HAP-1 (cell line): Measurements from ENCODE around the gene DNM1L.

Experiments used
- DNase-seq, 2 experiments: peaks; one replicate each; pipeline ENCODE4 v3.0.0-alpha.2; 2016 to 2020; ENCODE audit warnings: low spot score in 2 of 2
- H3K27me3 ChIP-seq: fragments of 250-450 bp; sonication (Bioruptor Pico); 2 replicates; pipeline ENCODE4 v1.5.1; 2020; ENCODE audit warnings: low read depth, mild to moderate bottlenecking, moderate library complexity
- H3K36me3 ChIP-seq: fragments of 250-450 bp; sonication (Bioruptor Pico); replicated peaks from 2 replicates; pipeline ENCODE4 v1.5.1; 2020; ENCODE audit warnings: mild to moderate bottlenecking
- H3K4me1 ChIP-seq: fragments of 250-450 bp; sonication (Bioruptor Pico); 2 replicates; pipeline ENCODE4 v1.5.1; 2020; ENCODE audit warnings: mild to moderate bottlenecking
- H3K4me3 ChIP-seq: fragments of 250-450 bp; sonication (Bioruptor Pico); 2 replicates; pipeline ENCODE4 v1.5.1; 2020; ENCODE audit warnings: mild to moderate bottlenecking, moderate library complexity
- H3K9me3 ChIP-seq: fragments of 250-450 bp; sonication (Bioruptor Pico); 2 replicates; pipeline ENCODE4 v1.5.1; 2020; ENCODE audit warnings: mild to moderate bottlenecking, moderate library complexity
- in situ Hi-C: fragments of 300-500 bp; cut with MboI; formaldehyde crosslinking; loops from 3 replicates; pipeline ENCODE4 v1.14.3; 2020; ENCODE audit warnings: low sequenced_read_pairs, inconsistent platforms, mixed read lengths

Gene DNM1L

GRCh38 chr12:32777691-32778175 is 98.6 kb downstream of the DNM1L start:
- H3K4me3 ChIP-seq, result no peak overlapping the region

GRCh38 chr12:32780071-32780470 is 101.0 kb downstream of the DNM1L start:
- Histone ChIP-seq H3K36me3 (no peaks in the 10 kb centered on the region), H3K9me3 (no peaks in the 10 kb centered on the region), H3K4me3 (no peak overlapping the region), H3K27me3 (no peaks in the 10 kb centered on the region; the same call in 1 of the 2 replicates), H3K4me1 (no peaks in the 10 kb centered on the region)
- no peak for DNase-seq
- in situ Hi-C loops, result no loop called here

More at GRCh38 chr12:32777691-32778175, 98.6 kb downstream of the DNM1L start:
- DNase-seq, result no peak
- no peaks in the 10 kb centered on the region for H3K36me3 ChIP-seq
- peaks cover 4% of the 10 kb centered on the region for H3K27me3 ChIP-seq
- H3K9me3 ChIP-seq, result no peaks in the 10 kb centered on the region
- in situ Hi-C loops, result no loop called here
- H3K4me1 ChIP-seq, result no peaks in the 10 kb centered on the region

- in situ Hi-C loops, result no loop called here
- no peak for DNase-seq
- no peaks in the 10 kb centered on the region for H3K9me3 ChIP-seq
- H3K36me3 ChIP-seq, result no peaks in the 10 kb centered on the region
- H3K27me3 ChIP-seq, result no peaks in the 10 kb centered on the region; the same call in 1 of the 2 replicates
- no peak overlapping the region for H3K4me3 ChIP-seq
- no peaks in the 10 kb centered on the region for H3K4me1 ChIP-seq
These were observed 103.9 kb downstream of the DNM1L start for GRCh38 chr12:32783029-32783428.

GRCh38 chr12:32785557-32785956 is 106.5 kb downstream of the DNM1L start:
- Histone ChIP-seq H3K36me3 (no peaks in the 10 kb centered on the region), H3K9me3 (no peaks in the 10 kb centered on the region), H3K27me3 (no peaks in the 10 kb centered on the region; the same call in 1 of the 2 replicates), H3K4me1 (no peaks in the 10 kb centered on the region), H3K4me3 (no peak overlapping the region)
- no peak for DNase-seq
- in situ Hi-C loops, result no loop called here

- Histone ChIP-seq H3K4me3 (no peak overlapping the region), H3K4me1 (no peaks in the 10 kb centered on the region), H3K36me3 (no peaks in the 10 kb centered on the region), H3K27me3 (no peaks in the 10 kb centered on the region), H3K9me3 (no peaks in the 10 kb centered on the region)
- in situ Hi-C loops, result no loop called here
- DNase-seq, result no peak
These were observed 109.3 kb downstream of the DNM1L start for GRCh38 chr12:32788405-32788804.

DNA sequence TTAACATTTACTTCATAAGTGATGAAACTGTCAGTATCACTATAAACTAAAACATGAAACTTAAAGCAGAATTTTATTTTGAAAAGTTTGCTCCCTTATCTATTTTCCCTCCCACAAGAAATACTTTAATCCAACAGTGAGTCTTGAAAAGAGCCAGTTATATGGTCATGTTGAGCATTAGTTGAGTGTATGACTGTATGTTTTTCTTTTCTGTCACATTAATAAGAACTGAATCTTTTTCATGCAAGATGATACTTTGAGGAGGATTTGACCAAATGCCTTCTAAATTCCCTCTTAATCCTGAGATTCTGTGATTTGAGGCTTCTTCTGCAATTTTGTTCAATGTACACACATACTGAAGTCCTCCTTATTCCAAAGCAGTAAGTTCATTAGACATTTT is 110.3 kb downstream of the DNM1L start:
- Histone ChIP-seq H3K4me1 (no peaks in the 10 kb centered on the region), H3K27me3 (no peaks in the 10 kb centered on the region), H3K9me3 (no peaks in the 10 kb centered on the region), H3K36me3 (no peaks in the 10 kb centered on the region), H3K4me3 (no peak overlapping the region)
- no peak for DNase-seq
- in situ Hi-C loops, result no loop called here

DNA sequence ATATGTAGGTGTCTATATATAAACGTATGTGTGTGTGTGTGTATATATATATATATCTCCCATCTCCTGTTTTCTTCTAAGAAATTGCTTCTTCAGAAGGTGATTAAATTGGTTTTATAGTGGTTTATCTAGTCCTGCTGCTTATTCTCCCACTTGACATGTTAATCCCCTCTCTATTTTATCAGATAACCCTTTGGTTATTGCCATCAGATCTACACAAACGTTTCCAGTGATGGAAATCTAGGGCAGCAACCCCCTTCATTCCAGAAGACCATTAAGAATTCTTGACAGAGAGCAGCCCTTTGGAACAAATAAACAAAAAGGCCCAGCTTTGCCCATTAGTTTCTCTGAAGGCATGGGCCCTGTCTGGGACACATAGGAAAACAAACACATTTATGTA is 110.8 kb downstream of the DNM1L start:
- H3K36me3 ChIP-seq, result no peaks in the 10 kb centered on the region
- H3K9me3 ChIP-seq, result no peaks in the 10 kb centered on the region
- in situ Hi-C loops, result no loop called here
- DNase-seq, result no peak
- H3K27me3 ChIP-seq, result no peaks in the 10 kb centered on the region
- no peak overlapping the region for H3K4me3 ChIP-seq
- H3K4me1 ChIP-seq, result no peaks in the 10 kb centered on the region

DNA sequence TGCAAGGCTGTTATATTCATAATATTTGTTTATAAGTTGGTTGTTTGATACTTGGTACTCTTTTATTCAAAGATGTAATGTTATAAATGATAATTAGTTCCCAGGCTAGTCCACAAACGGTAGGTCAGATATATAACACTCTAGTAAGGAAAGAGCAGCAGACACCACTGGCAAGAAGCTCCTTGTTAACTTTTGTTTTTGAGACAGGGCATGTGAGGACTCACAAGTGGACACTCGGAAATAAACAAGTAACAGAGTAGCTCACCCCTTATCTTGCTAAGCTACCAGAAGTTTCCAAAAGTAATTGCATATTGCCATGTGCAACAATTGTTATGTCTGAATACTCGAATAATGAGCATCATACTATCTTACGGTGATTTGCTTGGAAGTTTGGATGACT is 115.2 kb downstream of the DNM1L start:
- H3K4me3 ChIP-seq, result no peak overlapping the region
- H3K4me1 ChIP-seq, result no peaks in the 10 kb centered on the region
- DNase-seq, result no peak
- H3K27me3 ChIP-seq, result no peaks in the 10 kb centered on the region
- in situ Hi-C loops, result no loop called here
- no peaks in the 10 kb centered on the region for H3K36me3 ChIP-seq
- H3K9me3 ChIP-seq, result no peaks in the 10 kb centered on the region; the same call in 1 of the 2 replicates
